ENCODE results near the gene EXOC4.

DNA sequence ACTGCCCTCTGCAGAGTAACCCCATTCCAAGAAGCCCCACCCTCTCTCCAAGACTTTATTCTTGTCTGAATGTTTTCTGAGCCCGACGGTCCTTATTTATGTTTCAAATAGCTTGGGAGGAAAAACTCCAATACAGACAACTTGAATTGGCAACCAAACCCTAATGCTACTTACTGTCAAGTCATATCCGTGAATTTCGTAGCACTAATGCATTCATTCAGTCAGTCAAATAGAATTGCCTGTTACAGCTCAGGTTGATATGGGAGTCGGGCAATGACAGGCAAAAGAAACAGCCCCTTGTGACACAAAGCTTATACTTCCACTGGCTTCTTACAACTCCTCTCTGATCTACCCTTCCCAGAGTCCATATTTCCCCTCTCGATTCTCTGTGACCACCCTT lies 815.8 kb downstream of the EXOC4 start:
- TF ChIP-seq, protein P1, sequence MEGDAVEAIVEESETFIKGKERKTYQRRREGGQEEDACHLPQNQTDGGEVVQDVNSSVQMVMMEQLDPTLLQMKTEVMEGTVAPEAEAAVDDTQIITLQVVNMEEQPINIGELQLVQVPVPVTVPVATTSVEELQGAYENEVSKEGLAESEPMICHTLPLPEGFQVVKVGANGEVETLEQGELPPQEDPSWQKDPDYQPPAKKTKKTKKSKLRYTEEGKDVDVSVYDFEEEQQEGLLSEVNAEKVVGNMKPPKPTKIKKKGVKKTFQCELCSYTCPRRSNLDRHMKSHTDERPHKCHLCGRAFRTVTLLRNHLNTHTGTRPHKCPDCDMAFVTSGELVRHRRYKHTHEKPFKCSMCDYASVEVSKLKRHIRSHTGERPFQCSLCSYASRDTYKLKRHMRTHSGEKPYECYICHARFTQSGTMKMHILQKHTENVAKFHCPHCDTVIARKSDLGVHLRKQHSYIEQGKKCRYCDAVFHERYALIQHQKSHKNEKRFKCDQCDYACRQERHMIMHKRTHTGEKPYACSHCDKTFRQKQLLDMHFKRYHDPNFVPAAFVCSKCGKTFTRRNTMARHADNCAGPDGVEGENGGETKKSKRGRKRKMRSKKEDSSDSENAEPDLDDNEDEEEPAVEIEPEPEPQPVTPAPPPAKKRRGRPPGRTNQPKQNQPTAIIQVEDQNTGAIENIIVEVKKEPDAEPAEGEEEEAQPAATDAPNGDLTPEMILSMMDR (IDR thresholded peaks at IDR 0.05): no peak
- TF ChIP-seq POLR2A (IDR thresholded peaks at IDR 0.05): no peak

Measured in vagina (tissue), 2 donors.